GM12872 (cell line): ENCODE data around the gene STAG1.

Source experiments
- CTCF ChIP-seq: IDR thresholded peaks from 3 replicates; pipeline ENCODE4 v1.5.1; 2011; ENCODE audit warnings: low read depth, mild to moderate bottlenecking, low read length, moderate library complexity; ENCODE audit not compliant: insufficient read depth

STAG1 gene

GRCh38 chr3:136667081-136667480 lies 85.1 kb downstream of the STAG1 start:
- no peak for TF ChIP-seq CTCF

- TF ChIP-seq CTCF = no peak
Observed at GRCh38 chr3:136664771-136665170, 87.4 kb downstream of the STAG1 start.

- no peak for TF ChIP-seq CTCF
Observed at GRCh38 chr3:136661282-136661681, 90.9 kb downstream of the STAG1 start.

- TF ChIP-seq CTCF = no peak
Observed at GRCh38 chr3:136658946-136659682, 93.1 kb downstream of the STAG1 start.

- no peak for TF ChIP-seq CTCF
Observed at GRCh38 chr3:136657526-136657925, 94.7 kb downstream of the STAG1 start.

- TF ChIP-seq CTCF = no peak
Observed at GRCh38 chr3:136653628-136654027, 98.5 kb downstream of the STAG1 start.

- TF ChIP-seq CTCF = no peak
Observed at GRCh38 chr3:136651581-136651980, 100.6 kb downstream of the STAG1 start.
